Erythroblast (primary cell): Measurements from ENCODE around the gene DNAJC17.

Experiments
- GATA1 ChIP-seq: IDR thresholded peaks from 2 replicates; pipeline ENCODE4 v1.6.1; 2011; ENCODE audit warnings: low read depth, mild to moderate bottlenecking, control low read depth, low read length, moderate library complexity
- POLR2A ChIP-seq: IDR thresholded peaks from 2 replicates; pipeline ENCODE4 v1.6.1; 2011; ENCODE audit warnings: mild to moderate bottlenecking, low read length

GRCh38 chr15:40722934-40723333, 84.3 kb downstream of the DNAJC17 start:
- no peak for TF ChIP-seq POLR2A
- TF ChIP-seq GATA1: no peak
